IPS-18a (cell line): ENCODE results near the gene CALM1.

ENCODE experiments used
- H3K27ac ChIP-seq: one replicate; pipeline ENCODE4 v1.5.1; 2013; ENCODE audit warnings: low read length
- H3K27me3 ChIP-seq: one replicate; pipeline ENCODE4 v1.6.1; 2013; ENCODE audit warnings: mild to moderate bottlenecking, low read length; ENCODE audit not compliant: control insufficient read depth, insufficient read depth
- H3K36me3 ChIP-seq: one replicate; pipeline ENCODE4 v1.6.1; 2013; ENCODE audit warnings: low read depth, low read length; ENCODE audit not compliant: control insufficient read depth
- H3K4me1 ChIP-seq: one replicate; pipeline ENCODE4 v1.6.1; 2013; ENCODE audit warnings: low read depth, low read length; ENCODE audit not compliant: control insufficient read depth
- H3K4me3 ChIP-seq: one replicate; pipeline ENCODE4 v1.5.1; 2013; ENCODE audit warnings: low read length
- H3K9ac ChIP-seq: one replicate; pipeline ENCODE4 v1.6.1; 2013; ENCODE audit warnings: mild to moderate bottlenecking, low read length, moderate library complexity
- H3K9me3 ChIP-seq: one replicate; pipeline ENCODE4 v1.6.1; 2013; ENCODE audit warnings: low read depth, low read length; ENCODE audit not compliant: control insufficient read depth

Gene CALM1

GRCh38 chr14:90373887-90374286 is 22.9 kb upstream of the CALM1 start:
- no peaks in the 10 kb centered on the region for H3K27me3 ChIP-seq
- H3K4me1 ChIP-seq, result no peaks in the 10 kb centered on the region
- no peaks in the 10 kb centered on the region for H3K9me3 ChIP-seq
- no peak overlapping the region for H3K27ac ChIP-seq
- H3K9ac ChIP-seq, result no peak overlapping the region
- H3K36me3 ChIP-seq, result no peaks in the 10 kb centered on the region
- H3K4me3 ChIP-seq, result no peak overlapping the region

GRCh38 chr14:90374813-90375212 is 22.0 kb upstream of the CALM1 start:
- Histone ChIP-seq H3K9me3 (no peaks in the 10 kb centered on the region), H3K4me3 (no peak overlapping the region), H3K27me3 (no peaks in the 10 kb centered on the region), H3K27ac (no peak overlapping the region), H3K4me1 (no peaks in the 10 kb centered on the region), H3K36me3 (no peaks in the 10 kb centered on the region), H3K9ac (no peak overlapping the region)

- no peaks in the 10 kb centered on the region for H3K4me1 ChIP-seq
- no peak overlapping the region for H3K9ac ChIP-seq
- no peaks in the 10 kb centered on the region for H3K27me3 ChIP-seq
- no peak overlapping the region for H3K27ac ChIP-seq
- H3K36me3 ChIP-seq, result no peaks in the 10 kb centered on the region
- no peak overlapping the region for H3K4me3 ChIP-seq
- H3K9me3 ChIP-seq, result no peaks in the 10 kb centered on the region
Measured at GRCh38 chr14:90375934-90376333, 20.9 kb upstream of the CALM1 start.

GRCh38 chr14:90378249-90378648 is 18.6 kb upstream of the CALM1 start:
- no peak overlapping the region for H3K27ac ChIP-seq
- H3K27me3 ChIP-seq, result no peaks in the 10 kb centered on the region
- peaks cover 7% of the 10 kb centered on the region for H3K4me1 ChIP-seq
- H3K9me3 ChIP-seq, result no peaks in the 10 kb centered on the region
- H3K4me3 ChIP-seq, result no peak overlapping the region
- H3K36me3 ChIP-seq, result no peaks in the 10 kb centered on the region
- no peak overlapping the region for H3K9ac ChIP-seq

GRCh38 chr14:90379106-90379505 is 17.7 kb upstream of the CALM1 start:
- Histone ChIP-seq H3K4me1 (peaks cover 10% of the 10 kb centered on the region), H3K27ac (no peak overlapping the region), H3K9ac (no peak overlapping the region), H3K36me3 (no peaks in the 10 kb centered on the region), H3K9me3 (no peaks in the 10 kb centered on the region), H3K4me3 (no peak overlapping the region), H3K27me3 (peaks cover under 1% of the 10 kb centered on the region)

- Histone ChIP-seq H3K27ac (no peak overlapping the region), H3K9ac (no peak overlapping the region), H3K4me1 (peaks cover 17% of the 10 kb centered on the region), H3K9me3 (no peaks in the 10 kb centered on the region), H3K36me3 (no peaks in the 10 kb centered on the region), H3K27me3 (peaks cover 14% of the 10 kb centered on the region), H3K4me3 (no peak overlapping the region)
Measured at GRCh38 chr14:90381011-90381786, 15.6 kb upstream of the CALM1 start.

- Histone ChIP-seq H3K9ac (peak overlapping the region; percentile 90), H3K27me3 (peaks cover 14% of the 10 kb centered on the region), H3K36me3 (no peaks in the 10 kb centered on the region), H3K4me1 (peaks cover 17% of the 10 kb centered on the region), H3K9me3 (no peaks in the 10 kb centered on the region), H3K27ac (peak overlapping the region; percentile 72), H3K4me3 (peak overlapping the region; percentile 85)
Measured at GRCh38 chr14:90381999-90382451, 14.8 kb upstream of the CALM1 start.

GRCh38 chr14:90382491-90383125 is 14.2 kb upstream of the CALM1 start:
- peak overlapping the region; percentile 72 for H3K27ac ChIP-seq
- no peaks in the 10 kb centered on the region for H3K36me3 ChIP-seq
- H3K27me3 ChIP-seq, result peaks cover 14% of the 10 kb centered on the region
- peak overlapping the region; percentile 90 for H3K9ac ChIP-seq
- peaks cover 17% of the 10 kb centered on the region for H3K4me1 ChIP-seq
- no peaks in the 10 kb centered on the region for H3K9me3 ChIP-seq
- H3K4me3 ChIP-seq, result peak overlapping the region; percentile 85

GRCh38 chr14:90383126-90383730 is 13.6 kb upstream of the CALM1 start:
- H3K27me3 ChIP-seq, result peaks cover 14% of the 10 kb centered on the region
- no peaks in the 10 kb centered on the region for H3K36me3 ChIP-seq
- peaks cover 21% of the 10 kb centered on the region for H3K4me1 ChIP-seq
- H3K9ac ChIP-seq, result peak overlapping the region; percentile 90
- H3K9me3 ChIP-seq, result no peaks in the 10 kb centered on the region
- H3K4me3 ChIP-seq, result peak overlapping the region; percentile 85
- H3K27ac ChIP-seq, result peak overlapping the region; percentile 72

GRCh38 chr14:90383731-90384542 is 12.9 kb upstream of the CALM1 start:
- peaks cover 25% of the 10 kb centered on the region for H3K4me1 ChIP-seq
- H3K9me3 ChIP-seq, result no peaks in the 10 kb centered on the region
- peaks cover 14% of the 10 kb centered on the region for H3K27me3 ChIP-seq
- peak overlapping the region; percentile 68 for H3K27ac ChIP-seq
- H3K9ac ChIP-seq, result peak overlapping the region; percentile 85
- no peaks in the 10 kb centered on the region for H3K36me3 ChIP-seq
- H3K4me3 ChIP-seq, result peak overlapping the region; percentile 84

- H3K4me1 ChIP-seq, result peaks cover 25% of the 10 kb centered on the region
- peaks cover 14% of the 10 kb centered on the region for H3K27me3 ChIP-seq
- H3K9ac ChIP-seq, result no peak overlapping the region
- H3K4me3 ChIP-seq, result peak overlapping the region; percentile 84
- H3K36me3 ChIP-seq, result no peaks in the 10 kb centered on the region
- no peaks in the 10 kb centered on the region for H3K9me3 ChIP-seq
- no peak overlapping the region for H3K27ac ChIP-seq
Measured at GRCh38 chr14:90384543-90384911, 12.3 kb upstream of the CALM1 start.
